IPS DF 6.9 (cell line): ENCODE results near the gene USP34.
"Not testable (repeated sequence)": the region's sequence is repeated elsewhere in the genome, so short reads cannot be mapped to it uniquely, and the experiment has no call there.

ENCODE experiments used
- DNase-seq: peaks from one replicate; pipeline ENCODE4 v3.0.0-alpha.2; 2013; ENCODE audit warnings: low read depth, low spot score
- H3K27ac ChIP-seq: one replicate; pipeline ENCODE4 v1.5.1; 2013; ENCODE audit warnings: low read length, control low read depth
- H3K27me3 ChIP-seq: 2 replicates; pipeline ENCODE4 v1.6.1; 2013; ENCODE audit warnings: mild to moderate bottlenecking, low read length; ENCODE audit not compliant: control insufficient read depth, insufficient read depth
- H3K36me3 ChIP-seq: 2 replicates; pipeline ENCODE4 v1.6.1; 2013; ENCODE audit warnings: low read length; ENCODE audit not compliant: control insufficient read depth, insufficient read depth
- H3K4me1 ChIP-seq: 2 replicates; pipeline ENCODE4 v1.6.1; 2013; ENCODE audit warnings: low read length; ENCODE audit not compliant: control insufficient read depth, insufficient read depth
- H3K4me3 ChIP-seq: 2 replicates; pipeline ENCODE4 v1.5.1; 2013; ENCODE audit warnings: mild to moderate bottlenecking, low read length
- H3K9me3 ChIP-seq: 2 replicates; pipeline ENCODE4 v1.6.1; 2013; ENCODE audit warnings: low read length, inconsistent platforms; ENCODE audit not compliant: control insufficient read depth, insufficient read depth
- WGBS: extraction: QIAGEN DNeasy Blood & Tissue Kit; methylation state at CpG from one replicate; pipeline ENCODE4 v1.1.7; 2013; ENCODE audit warnings: mixed read lengths, missing lambda C conversion rate; ENCODE audit not compliant: insufficient read length, insufficient coverage; 5-methylcytosine and 5-hydroxymethylcytosine counted together

USP34 gene

DNA sequence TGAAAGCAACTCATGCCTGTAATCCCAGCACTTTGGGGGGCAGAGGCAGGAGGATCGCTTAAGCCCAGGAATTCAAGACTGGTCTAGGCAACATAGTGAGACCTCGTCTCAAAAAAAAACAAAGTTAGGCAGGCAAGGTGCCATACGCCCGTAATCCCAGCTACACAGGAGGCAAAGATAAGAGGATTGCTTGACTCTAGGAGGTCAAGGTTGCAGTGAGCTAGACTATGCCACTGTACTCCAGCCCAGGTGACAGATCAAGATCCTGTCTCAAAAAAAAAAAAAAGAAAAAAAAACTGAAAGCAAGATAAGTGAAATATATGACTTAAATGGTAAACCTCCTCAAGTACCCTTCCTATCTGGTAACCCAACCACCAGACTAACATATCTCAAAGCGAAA lies 59.8 kb downstream of the USP34 start:
- Histone ChIP-seq H3K4me3 (no peak overlapping the region), H3K36me3 (peaks cover 2% of the 10 kb centered on the region; the same call in 1 of the 2 replicates), H3K27ac (no peak overlapping the region), H3K9me3 (no peaks in the 10 kb centered on the region), H3K4me1 (no peaks in the 10 kb centered on the region), H3K27me3 (no peaks in the 10 kb centered on the region)
- WGBS: no CpG with 5 or more reads among the region's 5 CpGs
- DNase-seq: no peak

DNA sequence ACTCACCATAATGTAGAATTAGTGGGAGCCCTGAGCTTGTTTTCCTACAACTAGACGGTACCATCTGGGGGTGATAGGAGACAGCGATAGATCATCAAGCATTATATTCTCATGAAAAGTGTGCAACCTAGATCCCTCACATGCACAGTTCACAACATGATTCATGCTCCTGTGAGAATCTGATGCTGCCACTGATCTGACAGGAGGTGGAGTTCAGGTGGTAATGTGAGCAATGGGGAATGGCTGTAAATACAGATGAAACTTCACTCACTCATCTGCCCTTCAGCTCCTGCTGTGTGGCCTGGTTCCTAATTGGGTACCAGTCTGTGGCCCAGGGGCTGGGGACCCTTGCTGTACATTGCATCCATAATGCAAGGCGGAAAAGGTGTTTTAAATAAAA lies 60.7 kb downstream of the USP34 start:
- Histone ChIP-seq H3K27me3 (no peaks in the 10 kb centered on the region), H3K27ac (no peak overlapping the region), H3K4me1 (no peaks in the 10 kb centered on the region), H3K4me3 (no peak overlapping the region), H3K36me3 (peaks cover 2% of the 10 kb centered on the region; the same call in 1 of the 2 replicates), H3K9me3 (no peaks in the 10 kb centered on the region)
- no CpG with 5 or more reads among the region's 3 CpGs for WGBS
- no peak for DNase-seq

DNA sequence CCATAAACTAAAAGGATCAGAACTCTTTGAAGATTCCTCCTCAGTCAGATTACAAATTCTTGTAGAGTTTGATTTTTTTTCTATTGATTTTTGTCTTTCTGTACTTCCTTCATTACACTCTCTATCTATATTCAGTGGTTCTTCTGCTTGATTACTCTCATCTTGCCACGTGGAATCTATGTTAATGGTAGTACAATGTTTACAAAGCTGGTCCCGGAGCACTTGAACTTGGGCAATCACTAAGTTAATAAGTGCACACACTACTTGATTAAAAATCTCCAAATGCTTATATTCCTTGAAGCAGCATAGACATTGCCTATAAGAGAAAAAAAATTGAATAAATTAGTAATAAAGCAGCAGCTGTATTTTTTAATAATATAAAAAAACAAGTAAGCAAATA lies 65.1 kb downstream of the USP34 start:
- no peak for DNase-seq
- Histone ChIP-seq H3K36me3 (peaks cover 2% of the 10 kb centered on the region; the same call in 1 of the 2 replicates), H3K27me3 (no peaks in the 10 kb centered on the region), H3K4me1 (no peaks in the 10 kb centered on the region), H3K9me3 (no peaks in the 10 kb centered on the region), H3K4me3 (no peak overlapping the region), H3K27ac (no peak overlapping the region)
- WGBS: no CpG with 5 or more reads among the region's 2 CpGs

DNA sequence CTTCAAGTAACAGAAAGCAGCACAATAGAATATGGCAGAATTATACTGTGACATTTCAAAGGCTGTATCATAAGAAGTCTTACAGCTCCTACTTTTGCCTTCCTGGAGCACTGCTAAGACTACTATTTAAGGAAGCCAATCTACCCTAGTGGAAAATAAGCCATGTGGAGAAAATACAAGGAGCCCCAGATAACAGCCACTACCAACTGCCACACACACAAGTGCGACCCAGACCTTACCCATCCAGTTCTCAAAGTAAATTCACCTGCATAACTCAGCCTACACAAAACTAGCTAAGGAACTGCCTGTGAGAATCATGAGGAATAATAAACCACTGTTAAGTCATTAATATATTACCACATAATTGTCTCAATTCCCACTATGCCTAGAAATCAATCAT lies 66.4 kb downstream of the USP34 start:
- DNase-seq: no peak
- H3K36me3 ChIP-seq: no peaks in the 10 kb centered on the region; the same call in 1 of the 2 replicates
- no peak overlapping the region for H3K4me3 ChIP-seq
- no peaks in the 10 kb centered on the region for H3K4me1 ChIP-seq
- no peaks in the 10 kb centered on the region for H3K27me3 ChIP-seq
- H3K27ac ChIP-seq: no peak overlapping the region
- no CpG with 5 or more reads among the region's 1 CpG for WGBS
- H3K9me3 ChIP-seq: no peaks in the 10 kb centered on the region

DNA sequence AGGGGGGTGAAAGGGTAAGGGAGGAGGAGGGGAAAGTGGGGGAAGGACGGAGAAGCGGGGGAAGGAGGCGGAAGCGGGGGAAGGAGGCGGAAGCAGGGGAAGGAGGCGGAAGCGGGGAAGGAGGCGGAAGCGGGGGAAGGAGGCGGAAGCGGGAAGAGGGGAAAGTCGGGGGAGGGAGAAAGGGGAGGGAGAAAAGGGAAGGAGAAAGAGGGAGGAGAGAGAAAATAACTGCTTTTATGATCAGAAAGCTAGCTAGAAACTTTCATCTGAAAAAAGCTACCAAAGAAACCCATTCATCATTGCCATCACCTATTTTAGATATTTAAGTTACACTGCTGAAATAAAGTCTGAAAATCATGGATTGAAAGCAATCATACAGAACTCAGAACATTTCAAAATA lies 72.5 kb downstream of the USP34 start:
- Histone ChIP-seq H3K4me1 (no peaks in the 10 kb centered on the region), H3K36me3 (no peaks in the 10 kb centered on the region), H3K9me3 (no peaks in the 10 kb centered on the region), H3K27ac (no peak overlapping the region), H3K4me3 (no peak overlapping the region), H3K27me3 (no peaks in the 10 kb centered on the region)
- DNase-seq: no peak
- 100% methylated on average over 2 of the region's 12 CpGs for WGBS

DNA sequence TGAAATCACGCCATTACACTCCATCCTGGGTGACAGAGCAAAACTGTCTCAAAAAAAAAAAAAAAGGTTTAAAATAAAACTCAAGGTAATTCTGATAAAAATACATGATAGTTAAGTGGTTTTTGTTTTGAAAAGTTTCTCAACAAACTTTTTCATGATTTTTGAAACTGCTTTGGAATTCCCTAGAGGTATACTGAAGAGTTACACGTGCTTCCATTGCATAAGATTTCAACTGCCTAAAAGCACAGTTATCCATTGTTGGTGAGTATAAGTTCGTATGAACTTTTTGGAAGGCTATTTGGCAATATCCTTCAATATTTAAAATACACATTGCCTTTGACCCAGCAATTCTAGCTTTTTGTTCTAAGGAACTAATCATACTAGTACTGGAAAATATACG lies 74.9 kb downstream of the USP34 start:
- Histone ChIP-seq H3K4me3 (no peak overlapping the region), H3K4me1 (no peaks in the 10 kb centered on the region), H3K36me3 (no peaks in the 10 kb centered on the region), H3K27ac (no peak overlapping the region), H3K9me3 (no peaks in the 10 kb centered on the region), H3K27me3 (no peaks in the 10 kb centered on the region)
- no CpG with 5 or more reads among the region's 4 CpGs for WGBS
- no peak for DNase-seq

DNA sequence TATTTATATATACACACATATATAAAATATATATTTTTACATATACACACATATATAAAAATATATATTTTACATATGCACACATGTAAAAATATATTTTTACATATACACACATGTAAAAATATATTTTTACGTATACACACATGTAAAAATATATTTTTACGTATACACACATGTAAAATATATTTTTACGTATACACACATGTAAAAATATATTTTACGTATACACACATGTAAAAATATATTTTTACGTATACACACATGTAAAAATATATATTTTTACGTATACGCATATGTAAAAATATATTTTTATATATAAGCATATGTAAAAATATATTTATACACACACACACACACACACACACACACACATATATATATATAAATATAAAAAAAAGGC lies 83.3 kb downstream of the USP34 start:
- H3K27me3 ChIP-seq, DNase-seq, H3K27ac ChIP-seq, H3K4me3 ChIP-seq, H3K36me3 ChIP-seq, H3K4me1 ChIP-seq, H3K9me3 ChIP-seq: not testable (repeated sequence)
- 100% methylated on average over 1 of the region's 7 CpGs for WGBS

DNA sequence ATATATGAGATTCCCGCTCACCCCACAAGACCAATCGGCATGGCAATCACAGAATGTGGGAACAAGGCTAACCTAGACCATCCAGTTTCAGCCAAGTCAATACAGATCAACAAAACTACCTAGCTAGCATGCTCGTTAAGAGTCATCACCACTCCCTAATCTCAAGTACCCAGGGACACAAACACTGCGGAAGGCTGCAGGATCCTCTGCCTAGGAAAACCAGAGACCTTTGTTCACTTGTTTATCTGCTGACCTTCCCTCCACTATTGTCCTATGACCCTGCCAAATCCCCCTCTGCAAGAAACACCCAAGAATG lies 90.0 kb downstream of the USP34 start:
- H3K27me3 ChIP-seq, H3K27ac ChIP-seq, H3K4me3 ChIP-seq, DNase-seq, H3K36me3 ChIP-seq, H3K4me1 ChIP-seq, H3K9me3 ChIP-seq: not testable (repeated sequence)
- WGBS: no CpG with 5 or more reads among the region's 4 CpGs

DNA sequence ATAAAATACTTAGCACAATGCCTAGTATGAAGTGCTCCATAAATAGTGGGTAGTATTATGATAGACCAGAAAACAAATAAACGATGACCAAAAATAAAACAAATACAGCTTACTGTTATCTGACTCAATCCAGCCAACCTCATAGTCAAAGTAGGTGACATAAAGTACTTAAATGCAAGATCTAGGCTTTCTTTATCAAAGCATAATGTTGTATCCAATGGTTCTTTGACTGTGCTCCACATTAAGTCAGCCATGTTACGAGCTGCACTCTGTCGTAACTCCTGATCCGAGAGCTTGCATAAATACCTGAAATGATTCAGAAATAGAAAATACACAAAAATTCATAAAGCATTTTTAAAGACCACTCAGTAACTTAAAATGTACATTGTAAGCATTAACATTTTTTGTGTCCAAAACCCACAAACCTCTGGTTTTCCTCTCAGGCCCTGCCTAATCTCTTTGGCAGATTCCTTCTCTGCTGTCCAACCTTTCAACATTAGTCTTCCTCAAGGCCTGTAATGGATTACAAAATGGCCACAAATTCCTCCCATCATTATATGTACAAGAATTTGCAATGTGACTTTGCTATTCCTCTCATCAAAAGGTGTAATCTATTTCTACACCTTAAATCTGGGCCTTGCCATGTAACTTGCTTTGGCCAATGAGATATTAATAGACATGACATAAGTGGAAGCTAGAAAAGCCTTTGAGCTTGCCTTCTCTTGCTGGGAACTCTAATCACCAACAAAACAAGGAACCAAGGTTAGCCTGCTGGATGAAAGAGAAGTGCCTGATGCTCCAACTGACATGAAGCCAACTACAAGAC lies 90.6 kb downstream of the USP34 start:
- H3K9me3 ChIP-seq: no peaks in the 10 kb centered on the region
- no peaks in the 10 kb centered on the region for H3K4me1 ChIP-seq
- no peak overlapping the region for H3K4me3 ChIP-seq
- DNase-seq: no peak
- H3K27ac ChIP-seq: no peak overlapping the region
- peaks cover 2% of the 10 kb centered on the region; the same call in 1 of the 2 replicates for H3K36me3 ChIP-seq
- no peaks in the 10 kb centered on the region for H3K27me3 ChIP-seq
- WGBS: no CpG with 5 or more reads among the region's 4 CpGs

DNA sequence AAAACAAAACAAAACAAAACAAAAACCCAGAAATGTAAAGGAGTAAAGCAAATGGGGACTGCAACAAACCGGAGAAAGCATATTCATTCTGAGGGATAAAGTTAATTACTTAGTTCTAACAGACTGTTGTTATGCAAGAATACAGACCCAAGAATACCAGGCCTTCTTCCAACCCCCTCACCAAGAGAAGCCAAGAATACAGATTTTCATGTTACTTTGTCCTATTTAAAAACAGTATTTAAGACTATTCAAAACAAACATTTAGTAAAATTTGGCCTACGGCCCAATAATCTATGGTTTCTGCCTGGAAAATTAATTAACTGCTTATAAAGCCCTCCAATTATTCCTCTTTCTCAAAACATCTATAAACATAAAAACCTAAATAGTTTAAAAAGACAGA lies 91.4 kb downstream of the USP34 start:
- peaks cover 2% of the 10 kb centered on the region; the same call in 1 of the 2 replicates for H3K36me3 ChIP-seq
- no peaks in the 10 kb centered on the region for H3K4me1 ChIP-seq
- H3K4me3 ChIP-seq: no peak overlapping the region
- no CpG with 5 or more reads among the region's 2 CpGs for WGBS
- no peak for DNase-seq
- H3K27ac ChIP-seq: no peak overlapping the region
- H3K27me3 ChIP-seq: no peaks in the 10 kb centered on the region
- no peaks in the 10 kb centered on the region for H3K9me3 ChIP-seq

DNA sequence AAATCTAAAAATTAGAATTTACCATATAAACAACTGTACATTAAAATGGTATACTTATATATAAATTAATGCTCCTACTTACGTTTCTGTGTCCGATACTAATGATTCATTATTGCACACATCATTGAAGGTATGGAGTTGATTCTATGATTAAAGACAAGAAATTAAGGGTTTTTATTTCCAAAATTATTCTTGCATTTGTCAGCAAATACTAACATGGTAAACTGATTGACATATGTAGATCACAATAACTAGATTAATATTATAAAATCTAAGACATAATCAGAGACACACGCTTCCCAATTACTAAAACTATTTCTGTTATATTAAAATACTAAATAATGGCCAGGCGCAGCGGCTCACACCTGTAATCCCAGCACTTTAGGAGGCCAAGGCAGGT lies 92.6 kb downstream of the USP34 start:
- Histone ChIP-seq H3K4me3 (no peak overlapping the region), H3K27ac (no peak overlapping the region), H3K4me1 (no peaks in the 10 kb centered on the region), H3K27me3 (no peaks in the 10 kb centered on the region), H3K9me3 (no peaks in the 10 kb centered on the region), H3K36me3 (peaks cover 2% of the 10 kb centered on the region; the same call in 1 of the 2 replicates)
- WGBS: no CpG with 5 or more reads among the region's 5 CpGs
- no peak for DNase-seq
